ENCODE data around the gene SERGEF.
"Not testable (repeated sequence)": the region's sequence is repeated elsewhere in the genome, so short reads cannot be mapped to it uniquely, and the experiment has no call there.

Gene SERGEF

DNA sequence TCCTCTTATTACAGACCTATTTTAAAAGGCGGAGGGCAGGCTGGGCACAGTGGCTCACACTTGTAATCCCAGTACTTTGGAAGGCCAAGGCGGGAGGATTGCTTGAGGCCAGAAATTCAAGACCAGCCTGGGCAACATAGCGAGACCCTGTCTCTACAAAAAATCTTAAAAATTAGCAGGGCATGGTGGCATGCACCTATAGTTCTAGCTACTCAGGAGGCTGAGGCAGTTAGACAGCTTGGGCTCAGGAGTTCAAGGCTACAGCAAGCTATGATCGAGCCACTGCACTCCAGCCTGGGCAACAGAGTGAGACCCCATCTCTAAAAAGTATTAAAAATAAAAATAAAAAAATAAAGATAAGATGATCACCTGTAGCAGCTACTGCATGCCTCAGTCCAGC, 12.7 kb downstream of the SERGEF start:
- DNase-seq, result not testable (repeated sequence)

DNA sequence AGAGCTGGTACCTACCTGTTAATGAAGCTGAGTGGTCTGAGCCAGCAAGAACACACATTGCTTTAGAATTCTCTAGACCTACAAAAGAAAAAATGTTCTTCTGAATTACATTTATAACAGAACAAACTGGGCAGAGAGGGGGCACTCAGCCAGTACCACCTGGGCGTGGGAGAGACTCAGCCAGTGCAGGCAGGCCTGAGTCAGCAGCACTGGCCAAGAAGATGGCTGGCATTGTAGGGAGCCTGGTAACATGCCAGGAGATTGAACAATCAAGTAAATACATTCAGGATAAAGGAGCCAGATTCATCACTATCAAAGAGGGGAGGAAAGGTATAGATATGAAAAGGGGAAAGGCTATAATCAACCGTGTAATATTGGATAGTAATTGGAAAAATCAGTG, 19.9 kb downstream of the SERGEF start:
- DNase-seq, result no peak

DNA sequence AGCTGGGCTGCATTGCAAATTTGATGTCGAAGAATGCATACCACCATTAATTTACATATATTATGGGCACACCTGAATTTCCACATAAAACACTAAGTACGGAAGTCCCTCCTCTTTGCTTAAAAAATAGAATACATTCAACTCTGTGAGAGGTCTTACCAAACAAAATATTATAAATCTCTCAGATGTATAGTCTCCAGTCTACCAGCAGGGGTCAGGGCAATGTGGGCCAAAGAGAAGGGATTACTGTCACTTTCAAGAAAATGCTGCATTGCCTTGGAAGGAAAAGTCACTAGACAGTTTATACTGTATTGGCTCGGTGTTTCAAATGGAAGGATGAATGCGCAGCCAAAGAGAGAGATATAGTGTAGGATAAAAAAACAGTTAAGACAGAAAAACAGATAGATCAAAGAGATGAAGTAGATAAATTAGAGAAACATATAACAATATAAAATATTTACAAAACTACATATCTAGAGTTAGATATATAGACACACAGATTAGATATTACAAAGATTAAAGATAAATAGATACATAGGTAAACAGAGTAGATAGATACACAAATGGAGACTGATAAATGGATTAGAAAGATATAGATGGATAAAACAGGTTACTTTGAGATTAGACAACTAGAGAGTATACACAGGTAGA, 20.9 kb downstream of the SERGEF start:
- DNase-seq, result peak; percentile 58

DNA sequence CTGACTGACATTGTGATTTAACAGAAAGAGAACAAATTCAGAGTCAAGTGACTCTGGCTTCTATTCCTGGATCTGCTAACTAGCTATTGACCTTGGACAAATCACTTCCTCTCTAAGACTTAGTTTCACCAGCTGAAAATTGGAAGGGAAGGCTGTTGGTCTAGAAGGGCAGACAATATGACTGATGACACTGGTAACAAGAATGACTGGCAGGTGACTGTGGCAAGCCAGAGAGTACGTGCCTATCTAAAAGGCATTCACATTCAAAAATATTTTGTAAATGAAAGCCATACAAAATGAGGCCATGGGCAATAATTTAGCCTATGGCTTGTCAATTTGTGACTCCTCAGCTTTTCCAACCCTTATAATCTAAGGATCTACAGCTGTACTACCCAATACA, 23.5 kb downstream of the SERGEF start:
- DNase-seq, result no peak

DNA sequence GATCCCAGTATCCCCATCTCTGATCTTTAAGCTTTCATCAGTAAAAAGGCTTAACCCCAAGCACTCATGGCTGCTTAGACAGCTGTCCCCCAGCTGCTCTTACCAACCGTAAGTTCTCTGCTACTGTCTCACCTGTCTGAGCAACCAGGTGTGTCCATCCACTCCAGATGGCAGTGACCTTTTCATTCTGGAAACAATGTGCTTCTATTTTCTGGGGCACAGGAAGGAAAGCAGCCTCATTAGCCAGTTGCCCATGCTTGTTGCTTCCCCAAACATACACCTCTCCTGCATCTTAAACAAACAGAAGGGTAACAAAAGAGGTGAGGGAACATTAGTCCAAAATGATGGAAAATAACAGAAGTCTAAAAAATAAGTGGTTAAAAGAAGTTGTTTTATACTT, 24.4 kb downstream of the SERGEF start:
- DNase-seq, result no peak

DNA sequence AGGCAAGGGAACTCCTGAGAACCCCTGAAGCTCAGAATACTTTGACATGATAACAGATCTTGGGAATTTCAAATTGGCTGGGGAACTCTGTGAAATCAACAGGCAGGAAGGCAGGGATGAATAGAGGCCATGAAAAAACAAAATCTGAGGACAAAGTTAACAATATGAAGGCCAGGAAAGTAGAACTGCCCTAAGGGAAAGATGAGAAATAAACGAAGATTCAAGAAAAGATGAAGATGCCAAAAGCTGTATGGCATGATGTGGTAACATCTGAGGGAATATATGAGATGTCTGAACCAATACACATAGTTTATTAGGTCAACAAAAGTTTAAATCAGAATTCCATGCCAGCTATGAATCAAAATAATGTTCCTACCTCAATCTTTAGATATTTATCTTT, 25.0 kb downstream of the SERGEF start:
- DNase-seq, result no peak

DNA sequence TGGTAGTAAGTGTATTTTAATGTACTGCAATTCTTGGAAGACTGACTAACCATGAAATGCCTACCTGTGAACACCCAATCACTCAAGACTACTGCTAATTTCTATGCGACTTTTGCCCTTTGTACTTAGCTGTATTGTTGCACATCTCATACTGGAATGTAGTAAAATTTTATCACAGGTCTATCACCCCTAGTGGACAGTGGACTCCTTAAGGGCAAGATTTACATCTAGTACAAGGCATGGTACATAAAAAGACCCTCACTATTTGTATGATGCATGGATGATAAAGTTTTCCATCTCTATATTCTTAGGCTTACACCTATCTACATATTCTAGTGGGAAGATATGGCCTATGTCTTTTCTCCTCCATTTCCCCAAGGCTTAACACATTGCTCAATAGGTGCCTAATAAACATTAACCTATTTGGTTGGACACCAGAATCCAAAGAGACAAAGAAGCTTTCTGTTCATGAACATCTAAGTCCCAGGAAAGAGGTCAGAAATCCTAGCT, 26.1 kb downstream of the SERGEF start:
- no peak for DNase-seq

DNA sequence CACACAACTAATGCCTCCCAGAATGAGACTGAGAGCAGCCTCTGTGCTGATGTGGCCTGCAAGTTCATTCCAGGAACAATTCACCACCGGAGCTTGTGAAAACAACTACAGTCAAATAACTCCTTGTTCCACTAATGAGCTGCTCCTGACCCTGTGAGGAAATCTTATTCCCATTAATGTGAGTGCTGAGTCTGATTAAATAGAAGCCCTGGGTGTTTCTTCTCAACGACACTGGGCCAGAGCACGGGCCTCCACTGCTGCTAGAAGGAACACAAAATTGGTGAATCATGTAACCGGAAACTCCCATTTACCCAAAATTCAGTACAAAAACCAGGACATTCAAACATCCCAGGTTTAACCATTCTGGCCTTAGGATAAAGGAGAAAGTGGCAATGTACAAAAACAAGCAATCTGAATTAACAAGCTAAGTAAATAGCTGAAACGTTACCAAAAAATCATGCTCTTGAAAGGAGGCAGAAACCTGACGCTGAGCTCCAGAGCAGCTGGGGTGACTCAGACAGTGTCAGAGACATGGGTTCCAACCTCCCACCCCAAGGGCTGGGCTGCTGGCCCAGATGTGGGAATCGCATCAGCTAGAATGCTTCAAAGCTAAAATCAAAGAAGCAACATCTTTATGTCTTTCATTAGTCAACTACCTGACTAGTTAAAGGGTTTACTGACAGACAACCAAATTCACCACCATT, 26.7 kb downstream of the SERGEF start:
- no peak for DNase-seq

DNA sequence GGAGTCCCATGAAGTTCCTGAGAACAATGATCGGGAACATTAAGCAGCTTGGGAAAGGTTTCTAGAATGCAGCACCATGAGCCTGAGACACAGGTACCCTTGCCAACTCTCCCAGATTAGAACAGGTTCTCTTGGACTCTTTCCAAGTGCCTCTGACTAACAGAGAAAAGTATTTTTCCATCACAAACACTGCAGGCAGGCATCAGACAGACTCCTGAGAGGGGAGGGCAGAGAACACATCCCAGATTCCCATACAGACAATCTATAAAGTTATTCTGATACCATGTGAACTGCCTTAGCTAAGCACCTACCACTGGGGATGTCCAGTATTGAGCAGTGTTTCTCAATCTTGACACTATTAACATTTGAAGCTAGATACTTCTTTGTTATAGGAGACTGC, 27.3 kb downstream of the SERGEF start:
- no peak for DNase-seq

DNA sequence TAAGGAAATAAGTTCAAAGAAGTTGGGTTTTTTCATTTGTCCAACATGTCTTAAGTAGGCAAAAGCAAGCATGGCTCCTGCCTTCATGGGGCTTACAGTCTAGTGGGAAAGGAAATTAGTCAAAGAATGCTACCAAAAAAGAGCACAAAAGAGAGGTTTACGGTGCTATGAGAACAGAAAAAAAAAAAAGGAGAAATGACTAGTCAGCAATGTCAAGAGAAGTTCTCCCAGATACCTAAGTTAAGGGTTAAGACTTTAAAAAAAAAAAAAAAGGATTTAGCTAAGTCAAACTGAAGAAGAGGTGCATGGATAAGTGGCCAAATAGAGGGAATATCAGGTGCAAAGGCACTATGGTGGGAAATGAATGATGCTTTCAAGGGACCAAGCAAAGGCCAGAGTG, 29.3 kb downstream of the SERGEF start:
- no peak for DNase-seq

DNA sequence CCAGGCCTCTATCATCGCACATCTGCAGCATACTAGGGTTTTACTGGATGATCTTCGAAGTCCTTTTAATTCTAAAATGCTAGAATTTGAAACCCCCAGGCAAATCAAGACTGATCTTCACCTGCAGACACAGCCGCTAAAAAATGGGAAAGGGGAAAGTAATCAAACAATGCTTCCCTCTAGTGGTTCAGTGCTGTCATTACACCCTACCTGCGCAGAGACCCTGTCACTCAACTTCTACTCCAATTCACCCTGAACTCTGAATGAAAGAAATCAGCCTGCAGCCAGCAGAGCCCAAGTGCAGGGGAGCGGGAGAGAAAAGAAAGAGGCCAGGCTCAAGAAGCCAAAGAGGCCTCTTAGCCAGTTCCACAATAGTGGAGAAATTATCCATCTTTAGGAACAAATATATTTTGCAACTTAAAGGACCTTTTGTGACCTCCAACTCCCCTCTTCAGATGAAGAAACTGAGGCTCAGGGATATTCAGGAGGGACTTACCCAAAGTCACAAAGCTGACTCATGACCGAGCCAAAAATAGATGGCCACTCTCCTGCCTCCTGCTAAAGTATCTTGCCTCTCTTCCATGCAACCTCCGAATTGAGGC, 33.0 kb downstream of the SERGEF start:
- DNase-seq, result peak; percentile 51

DNA sequence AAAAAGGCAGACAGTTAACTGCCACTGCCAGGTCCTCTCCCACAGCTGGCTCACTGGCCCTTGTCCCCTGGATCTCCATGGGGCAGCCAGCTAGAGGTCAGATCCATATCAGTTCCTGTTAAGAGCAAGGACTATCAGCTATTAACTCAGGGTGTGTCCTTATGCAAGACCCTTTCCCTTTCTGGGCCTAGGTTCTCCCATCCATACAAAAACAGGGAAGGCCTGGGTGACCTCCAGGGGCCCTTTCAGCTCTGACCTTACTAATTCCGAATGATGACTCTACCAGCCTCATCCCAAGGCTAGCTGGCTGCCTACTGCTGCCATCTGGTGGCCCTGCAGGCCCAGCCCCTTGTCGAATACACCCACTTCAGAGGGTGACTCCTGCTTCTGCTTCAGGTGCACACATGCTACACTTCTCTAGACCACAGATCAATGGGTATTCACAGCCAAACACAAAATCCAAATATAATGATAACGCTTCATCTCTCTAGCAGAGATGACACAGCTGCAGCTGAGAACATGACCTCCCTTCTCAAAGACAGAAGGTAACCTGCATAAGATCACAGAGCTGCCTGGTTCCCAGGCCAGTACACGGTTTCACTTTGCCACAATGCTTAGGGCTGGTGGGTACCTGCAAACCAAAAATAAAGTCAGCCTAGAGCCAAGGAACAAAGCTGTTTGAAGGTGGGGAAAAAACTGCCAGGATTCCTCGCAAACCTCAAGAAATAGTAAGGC, 34.1 kb downstream of the SERGEF start:
- DNase-seq, result peak; percentile 7

DNA sequence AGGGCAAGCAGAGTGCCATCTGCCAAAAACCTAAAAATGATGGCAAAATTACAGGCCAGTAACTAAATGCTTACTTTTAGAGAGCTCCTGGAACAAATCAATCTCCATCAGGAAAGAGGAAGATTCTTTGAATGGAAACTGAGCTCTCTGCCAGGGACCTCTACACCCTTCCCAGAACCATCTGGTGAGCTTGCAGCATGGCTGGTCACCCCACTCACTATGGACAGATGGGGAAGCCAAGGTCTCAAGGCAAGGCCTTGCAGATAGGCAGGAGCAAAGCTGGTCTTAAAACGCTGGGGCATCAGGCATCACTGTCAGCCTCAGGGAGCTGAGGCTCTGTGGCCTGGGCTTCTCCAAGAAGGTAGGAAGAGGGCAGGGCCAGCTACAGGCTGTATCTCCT, 36.2 kb downstream of the SERGEF start:
- DNase-seq, result no peak

DNA sequence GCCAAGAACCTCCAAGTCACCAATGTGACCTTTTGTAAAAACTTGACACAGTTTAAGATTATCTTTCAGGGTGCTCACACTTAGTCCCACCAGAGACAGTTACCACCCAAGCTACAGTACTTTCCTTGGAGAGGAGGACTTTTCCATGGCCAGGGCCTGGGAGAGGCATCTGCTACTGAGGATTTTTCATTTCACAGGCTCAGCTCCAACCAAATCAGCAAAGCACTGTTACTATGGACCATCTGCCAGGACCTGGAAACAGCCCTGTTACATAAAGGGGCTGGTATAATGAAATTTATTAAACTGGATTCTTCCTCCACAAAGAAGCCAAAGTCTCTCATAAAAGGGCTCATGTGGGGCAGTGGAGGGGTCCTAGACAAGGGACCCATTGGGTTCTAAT, 38.6 kb downstream of the SERGEF start:
- no peak for DNase-seq

DNA sequence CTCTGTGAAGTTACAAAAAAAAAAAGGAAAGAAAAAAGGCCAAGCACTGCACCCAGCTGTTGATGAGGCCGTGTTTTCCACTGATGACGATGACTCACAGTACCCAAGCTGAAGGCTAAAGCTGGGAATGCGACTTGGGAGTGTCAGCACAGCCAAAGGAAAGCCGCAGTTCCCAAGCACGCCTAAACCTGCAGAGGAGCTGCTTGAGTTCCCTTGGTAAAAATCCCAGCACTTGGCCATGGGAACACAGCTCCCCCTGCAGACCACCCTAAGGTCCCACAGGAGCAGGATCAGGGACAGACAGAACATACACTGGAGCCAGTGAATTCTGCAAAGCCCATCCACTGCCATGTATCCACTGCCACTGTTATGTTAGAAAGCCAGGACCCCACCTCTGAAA, 39.9 kb downstream of the SERGEF start:
- DNase-seq, result no peak

DNA sequence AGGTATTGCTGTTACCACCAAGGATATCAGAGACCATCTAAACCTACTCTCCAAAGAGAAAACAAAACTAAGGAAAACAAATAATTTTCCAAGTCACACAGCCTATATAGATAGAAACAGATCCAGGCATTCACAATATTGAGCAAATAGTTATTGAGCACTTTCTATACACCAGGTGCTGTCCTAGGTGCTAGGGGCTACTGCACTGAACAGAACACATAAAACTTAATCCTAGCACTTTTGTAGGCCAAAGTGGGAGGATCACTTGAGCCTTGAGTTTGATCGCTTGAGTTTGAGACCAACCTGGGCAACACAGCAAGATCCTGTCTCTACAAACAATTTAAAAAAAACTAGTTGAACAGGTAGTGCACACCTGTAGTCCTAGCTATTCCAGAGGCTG, 44.6 kb downstream of the SERGEF start:
- DNase-seq, result no peak

DNA sequence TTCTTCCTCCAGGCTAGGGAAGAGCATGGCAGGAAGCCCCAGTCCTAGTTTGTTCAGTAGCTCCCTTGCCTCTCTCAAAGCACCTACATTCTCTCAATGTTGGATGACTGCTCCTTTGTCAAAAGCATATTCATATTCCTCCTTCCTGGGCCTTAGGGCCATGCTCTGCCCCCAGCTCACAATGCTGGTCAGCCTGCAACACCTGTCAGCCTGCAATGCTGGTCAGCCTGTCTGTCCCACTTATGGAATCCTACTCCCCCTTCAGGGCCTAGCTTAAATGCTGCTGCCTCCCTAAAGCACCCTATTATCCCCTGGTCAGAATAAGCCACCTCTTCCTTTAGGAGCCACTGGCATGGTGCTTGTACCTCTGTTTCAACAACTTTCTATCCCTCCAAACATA, 45.2 kb downstream of the SERGEF start:
- no peak for DNase-seq

DNA sequence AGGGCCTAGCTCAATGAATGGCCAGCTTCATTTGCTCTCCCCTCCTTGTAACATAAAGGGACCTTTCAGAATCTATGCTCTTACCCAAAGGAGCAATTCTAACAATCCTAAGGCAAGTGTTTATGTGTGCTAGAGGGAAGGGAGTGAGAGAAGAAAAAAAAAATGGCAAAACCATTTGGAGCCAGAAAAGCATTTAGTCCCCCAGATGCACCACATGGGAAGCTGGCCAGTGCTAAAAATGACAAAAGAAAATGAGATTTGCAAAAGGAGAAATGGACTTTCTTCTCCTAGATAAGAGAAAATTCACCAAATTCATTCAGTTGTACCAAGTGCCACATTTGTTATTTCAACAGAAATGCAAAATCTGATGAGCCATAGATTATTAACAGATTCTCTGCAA, 52.8 kb downstream of the SERGEF start:
- DNase-seq, result no peak

DNA sequence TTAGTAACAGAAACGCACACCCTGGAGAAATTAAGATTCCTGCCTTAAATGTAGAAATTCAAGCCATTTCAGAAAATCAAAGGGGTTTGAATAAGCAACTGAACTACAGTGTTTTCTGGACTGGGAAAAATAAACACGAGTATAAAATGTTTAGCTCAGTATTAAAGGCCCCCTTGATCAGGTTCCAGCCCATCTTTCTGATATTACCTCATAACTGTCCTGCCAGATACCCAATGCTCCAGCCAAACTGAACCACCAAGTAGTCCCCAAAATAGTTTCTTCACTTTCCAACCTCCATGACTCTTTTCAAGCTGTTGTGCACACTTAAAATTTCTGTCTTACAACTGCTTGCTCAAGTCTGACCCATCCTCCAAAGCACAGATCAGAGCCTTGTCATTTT, 54.4 kb downstream of the SERGEF start:
- DNase-seq, result no peak

DNA sequence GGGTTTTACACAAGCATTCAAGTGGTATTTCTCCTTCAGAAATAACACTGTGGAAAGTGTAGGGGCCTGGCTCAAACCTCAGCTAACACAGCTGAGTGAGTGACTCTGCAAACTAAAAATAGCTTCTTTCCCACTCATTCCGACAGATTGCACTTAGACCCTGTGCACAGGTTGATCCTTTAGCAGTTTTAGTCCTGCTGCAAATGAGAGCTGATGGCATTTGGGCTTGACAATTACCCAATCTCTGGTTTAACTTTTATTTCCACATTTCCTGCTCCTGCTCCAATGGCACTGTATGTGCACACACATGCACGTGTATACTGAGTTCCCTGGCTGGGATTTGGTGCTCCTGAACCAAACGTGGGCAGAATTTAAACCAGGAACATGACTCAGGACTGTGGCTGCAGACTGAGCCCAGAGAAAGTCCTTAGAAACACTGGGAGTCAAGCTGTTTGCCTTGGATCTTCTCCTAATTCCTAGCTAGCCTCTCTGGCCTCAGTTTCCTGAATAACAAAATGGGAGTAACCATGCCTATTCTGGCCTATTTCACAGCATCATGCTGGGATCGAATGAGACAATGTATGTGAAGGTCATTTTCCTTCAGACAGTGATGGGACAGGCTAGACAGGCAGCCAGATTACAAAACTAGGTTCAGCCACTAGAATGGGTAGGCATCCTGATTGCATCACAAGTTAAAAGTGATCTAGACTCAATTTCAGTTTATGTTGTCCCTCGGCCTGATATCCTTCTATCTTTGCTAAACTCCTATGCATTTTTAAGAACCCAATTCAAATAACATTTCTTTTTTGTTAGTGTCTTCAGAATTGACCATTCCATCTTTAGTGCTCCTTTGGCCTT, 58.2 kb downstream of the SERGEF start:
- DNase-seq, result no peak

DNA sequence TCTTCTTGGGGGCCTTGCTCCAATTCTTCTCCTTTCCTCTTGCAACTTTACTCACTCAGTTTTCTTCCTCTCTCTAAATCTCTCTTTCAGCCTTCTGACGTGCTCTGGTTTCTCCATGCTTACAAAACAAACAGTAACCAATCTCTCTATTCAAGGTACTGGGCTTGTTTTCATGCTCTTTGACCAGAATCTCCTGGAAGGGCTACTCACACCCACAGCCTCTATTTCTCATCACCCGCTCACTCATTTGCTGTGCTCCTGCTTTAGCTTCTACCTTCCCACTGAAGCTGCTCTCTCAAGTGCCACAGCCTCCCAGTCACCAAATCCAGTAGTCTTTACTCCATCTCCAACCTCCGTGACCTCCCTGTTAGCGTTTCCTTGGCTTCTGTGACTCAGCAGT, 60.4 kb downstream of the SERGEF start:
- no peak for DNase-seq

DNA sequence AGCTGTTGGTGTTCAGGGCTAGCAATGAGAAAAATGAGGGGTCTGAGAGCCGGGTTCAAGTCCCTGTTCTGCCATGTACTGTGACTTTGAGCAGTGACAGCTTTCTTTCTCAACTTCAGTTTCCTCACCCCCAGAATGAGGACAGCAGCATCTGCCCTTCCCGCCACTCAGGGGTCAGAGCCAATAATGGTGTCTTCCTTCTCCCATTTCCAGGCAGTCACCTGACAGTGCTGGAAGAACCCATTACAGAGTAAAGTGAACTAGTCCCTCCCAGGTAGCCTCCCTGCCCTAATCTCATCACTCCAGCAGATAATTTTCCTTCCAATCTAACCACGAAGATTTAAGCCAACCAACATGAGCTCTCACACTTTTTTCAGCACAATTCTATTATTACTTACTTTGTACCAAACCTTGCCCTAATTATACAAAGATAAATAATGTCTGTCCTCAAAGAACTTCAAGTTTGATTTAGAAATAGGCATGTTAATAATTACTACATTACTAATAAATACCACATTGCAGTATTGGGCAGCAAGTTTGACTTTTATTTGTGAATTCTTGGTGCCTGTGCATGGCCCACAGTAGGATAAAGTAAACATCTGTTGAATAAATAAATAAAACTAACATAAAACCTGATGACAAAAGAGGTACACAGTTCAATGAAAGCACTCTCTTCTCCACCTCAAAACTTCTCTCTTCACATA, 61.0 kb downstream of the SERGEF start:
- DNase-seq, result no peak

Measured in CD4-positive, alpha-beta T cell treated with Interleukin-12 subunit alpha and Interleukin-12 subunit beta, for 1 hour (primary cell).